ENCODE results near the gene MINDY3.

- no peak for TF ChIP-seq ZNF548 (tag by site-specific recombination; IDR thresholded peaks at IDR 0.05)
- TF ChIP-seq ZNF175 (tag by site-specific recombination; IDR thresholded peaks at IDR 0.05), result no peak
- no peak for TF ChIP-seq CTCF (tag by site-specific recombination; IDR thresholded peaks at IDR 0.05)
- TF ChIP-seq YY1 (tag by site-specific recombination; IDR thresholded peaks at IDR 0.05), result no peak
- TF ChIP-seq ZNF146 (tag by site-specific recombination; IDR thresholded peaks at IDR 0.05), result no peak
- no peak for TF ChIP-seq KLF16 (tag by site-specific recombination; IDR thresholded peaks at IDR 0.05)
- no peak for TF ChIP-seq ZNF639 (tag by site-specific recombination; IDR thresholded peaks at IDR 0.05)
- no peak for TF ChIP-seq ZNF704 (tag by site-specific recombination; IDR thresholded peaks at IDR 0.05)
- TF ChIP-seq ZNF416 (tag by site-specific recombination; IDR thresholded peaks at IDR 0.05), result no peak
- TF ChIP-seq ZNF670 (tag by site-specific recombination; IDR thresholded peaks at IDR 0.05; ENCODE audit: low read depth), result no peak
- no peak for TF ChIP-seq REPIN1 (tag by site-specific recombination; IDR thresholded peaks at IDR 0.05; ENCODE audit: low read depth)
Measured at GRCh38 chr10:15863733-15864132, 3.4 kb upstream of the MINDY3 start.

All from HEK293 (cell line).